ENCODE data around the gene UGP2.
A peak's percentile ranks its signal among the peaks of the same experiment; 100 is the strongest.

The UGP2 gene

GRCh38 chr2:63866009-63866709 is 24.5 kb downstream of the UGP2 start:
- no peak for DNase-seq

- no peak for DNase-seq
Observed at GRCh38 chr2:63870679-63871078, 29.0 kb downstream of the UGP2 start.

DNA sequence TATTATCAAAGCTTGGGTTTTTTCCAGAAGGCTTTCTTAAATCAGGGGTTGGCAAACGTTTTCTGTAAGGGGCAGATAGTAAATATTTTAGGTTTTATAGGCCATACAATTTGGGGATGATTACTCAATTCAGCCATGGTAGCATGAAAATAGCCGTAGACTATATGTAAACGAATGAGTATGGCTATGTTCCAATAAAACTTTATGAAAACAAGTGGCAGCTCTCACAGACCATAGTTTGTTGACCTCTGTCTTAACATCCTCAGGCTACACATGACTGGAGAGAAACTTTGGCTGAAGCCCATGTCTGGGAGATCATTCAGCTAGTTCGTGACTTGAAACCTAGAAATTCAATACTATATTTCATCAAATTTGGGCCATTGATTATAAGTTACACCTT is 30.2 kb downstream of the UGP2 start:
- no peak for DNase-seq

- DNase-seq = no peak
Observed at GRCh38 chr2:63872571-63873328, 31.1 kb downstream of the UGP2 start.

DNA sequence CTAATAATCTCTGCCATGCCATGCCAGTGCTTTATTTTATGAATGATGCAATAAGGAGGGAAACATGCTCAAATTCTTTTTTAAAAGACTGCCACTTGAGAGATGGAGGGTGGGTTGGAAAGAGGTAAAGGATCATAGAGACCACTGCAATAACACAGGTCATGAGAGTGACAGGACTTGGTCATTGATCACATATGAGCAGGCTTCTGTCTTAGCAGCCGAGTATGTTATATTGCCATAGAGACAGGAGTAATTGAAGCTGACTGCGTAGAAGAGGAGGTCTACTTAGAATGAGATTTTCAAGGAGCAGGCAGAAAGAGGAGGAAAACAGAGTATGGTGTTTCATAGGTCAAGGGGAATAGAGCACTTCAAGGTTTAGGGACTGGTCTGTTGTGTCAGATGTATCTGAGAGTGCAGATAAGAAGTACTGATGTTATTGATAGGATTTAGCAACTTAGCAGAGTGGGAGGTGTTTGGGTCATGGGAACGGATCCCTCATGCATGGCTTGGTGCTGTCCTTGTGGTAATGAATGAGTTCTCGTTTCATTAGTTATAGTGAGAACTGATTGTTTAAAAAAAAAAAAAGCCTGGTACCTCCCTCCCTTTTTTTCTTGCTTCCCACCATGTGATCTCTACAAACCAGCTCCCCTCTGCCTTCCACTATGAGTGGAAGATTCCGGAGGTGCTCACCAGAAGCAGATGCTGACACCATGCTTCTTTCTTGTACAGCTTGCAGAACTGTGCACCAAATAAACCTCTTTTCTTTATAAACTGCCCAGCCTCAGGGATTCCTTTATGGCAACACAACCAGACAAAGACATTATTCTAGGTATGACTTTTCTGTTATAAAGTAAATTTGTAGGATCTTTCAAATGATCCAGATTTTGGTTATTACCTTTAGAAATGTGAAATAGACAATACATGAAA is 32.8 kb downstream of the UGP2 start:
- DNase-seq = no peak

DNA sequence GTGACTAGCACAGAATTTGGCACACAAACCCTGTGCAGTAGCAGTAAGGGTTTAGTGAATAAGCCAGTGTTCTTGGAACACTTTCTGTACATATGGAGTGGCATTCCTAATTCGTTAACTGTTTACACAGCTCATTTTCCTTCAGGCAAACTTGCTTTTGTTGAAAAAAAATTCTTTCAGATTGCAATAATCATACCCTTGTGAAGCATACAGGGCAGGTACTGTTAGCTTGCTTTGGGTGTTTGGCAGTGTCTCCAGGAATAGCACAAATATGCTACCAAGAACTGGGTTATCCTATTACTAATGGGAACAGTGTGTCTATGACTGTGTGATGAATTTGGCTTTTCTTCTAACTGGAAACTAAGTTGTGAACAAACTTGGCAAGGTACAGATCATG is 33.4 kb downstream of the UGP2 start:
- DNase-seq = no peak

- DNase-seq = no peak
Observed at GRCh38 chr2:63875559-63876245, 34.0 kb downstream of the UGP2 start.

DNA sequence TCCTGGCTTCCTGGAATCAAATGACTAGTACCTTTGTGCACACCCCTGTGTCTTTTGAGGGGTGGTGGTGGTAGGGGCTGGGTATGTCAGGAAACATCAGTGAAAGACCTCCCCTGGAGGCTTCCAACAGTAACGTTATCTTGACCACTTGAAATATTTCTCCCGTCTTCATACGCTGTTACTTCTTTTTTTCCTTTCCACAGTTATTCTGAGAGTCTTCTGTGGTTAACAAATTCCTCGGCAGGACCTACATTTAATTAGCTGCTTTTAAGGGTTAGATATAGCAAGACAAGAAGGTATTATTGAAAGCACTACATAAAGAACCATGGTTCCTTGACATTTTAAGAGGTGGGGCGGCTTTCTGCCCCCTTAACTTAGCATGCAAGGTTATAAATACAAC is 34.6 kb downstream of the UGP2 start:
- no peak for DNase-seq

DNA sequence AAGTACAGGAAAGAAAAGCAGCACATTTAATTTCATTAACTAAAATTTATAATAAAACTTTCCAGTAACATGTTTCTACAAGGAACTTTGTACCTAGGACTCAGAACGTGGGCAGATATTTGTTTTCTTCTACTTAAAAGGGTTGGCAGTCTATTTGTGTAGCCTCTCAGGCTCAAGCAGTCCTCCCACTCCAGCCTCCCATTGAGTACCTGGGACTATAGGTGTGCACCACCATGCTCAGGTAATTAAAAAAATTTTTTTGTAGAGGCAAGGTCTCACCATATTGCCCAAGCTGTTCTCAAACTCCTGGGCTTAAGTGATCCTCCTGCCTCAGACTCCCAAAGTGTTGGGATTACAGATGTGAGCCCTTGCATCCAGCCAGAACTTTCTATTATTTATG is 36.8 kb downstream of the UGP2 start:
- no peak for DNase-seq

DNA sequence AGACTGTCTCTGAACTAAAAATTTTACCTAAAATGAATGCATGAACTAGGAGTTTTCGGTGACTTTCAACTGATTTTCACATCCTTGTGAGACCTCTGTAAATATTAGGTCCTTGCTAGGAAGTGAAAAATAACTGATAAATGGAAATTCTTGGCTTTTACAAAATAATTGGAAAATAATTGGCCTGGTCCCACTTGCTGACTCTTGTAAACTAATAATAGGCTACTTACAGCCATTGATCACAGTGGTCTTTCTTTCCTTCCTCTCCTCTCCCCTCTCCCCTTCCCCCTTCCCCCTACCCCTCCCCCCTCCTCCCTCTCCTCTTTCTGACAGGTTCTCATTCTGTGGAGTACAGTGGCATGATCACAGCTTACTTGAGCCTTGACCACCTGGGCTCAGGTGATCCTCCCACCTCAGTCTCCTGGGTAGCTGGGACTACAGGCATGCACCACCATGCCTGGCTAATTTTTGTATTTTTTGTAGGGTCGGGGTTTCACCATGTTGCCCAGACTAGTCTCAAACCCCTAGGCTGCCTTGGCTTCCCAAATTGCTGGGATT is 38.3 kb downstream of the UGP2 start:
- no peak for DNase-seq

- DNase-seq = no peak
Observed at GRCh38 chr2:63880625-63881024, 38.9 kb downstream of the UGP2 start.

GRCh38 chr2:63881205-63881604 is 39.5 kb downstream of the UGP2 start:
- DNase-seq = no peak

DNA sequence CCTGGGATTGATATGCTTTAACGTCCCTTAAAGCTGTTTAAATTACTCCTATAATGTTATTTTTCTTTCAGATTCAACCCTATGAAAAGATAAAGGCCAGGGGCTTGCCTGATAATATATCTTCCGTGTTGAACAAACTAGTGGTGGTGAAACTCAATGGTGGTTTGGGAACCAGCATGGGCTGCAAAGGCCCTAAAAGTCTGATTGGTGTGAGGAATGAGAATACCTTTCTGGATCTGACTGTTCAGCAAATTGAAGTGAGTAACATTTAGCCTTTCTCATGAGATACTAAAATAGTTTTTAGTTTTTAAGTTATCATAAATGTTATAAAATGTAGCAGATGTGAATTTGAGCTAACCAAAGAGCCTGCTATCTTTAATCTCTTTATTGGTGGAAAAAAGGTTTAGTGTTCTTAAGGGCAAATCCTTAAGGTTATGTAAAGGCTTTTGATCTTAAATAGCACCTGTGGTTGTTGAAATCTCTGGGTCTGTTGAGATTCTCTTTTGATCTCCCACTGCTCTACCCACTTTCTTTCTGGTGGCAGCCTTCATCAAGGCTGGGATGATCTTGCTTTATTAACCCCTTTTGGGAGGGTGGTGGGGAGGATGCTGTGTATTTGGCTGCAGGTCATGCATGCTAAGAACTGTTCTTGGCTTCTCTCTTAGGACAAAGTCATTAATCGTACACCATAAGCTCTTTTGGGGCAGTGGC is 40.9 kb downstream of the UGP2 start:
- peak; percentile 16 for DNase-seq

DNA sequence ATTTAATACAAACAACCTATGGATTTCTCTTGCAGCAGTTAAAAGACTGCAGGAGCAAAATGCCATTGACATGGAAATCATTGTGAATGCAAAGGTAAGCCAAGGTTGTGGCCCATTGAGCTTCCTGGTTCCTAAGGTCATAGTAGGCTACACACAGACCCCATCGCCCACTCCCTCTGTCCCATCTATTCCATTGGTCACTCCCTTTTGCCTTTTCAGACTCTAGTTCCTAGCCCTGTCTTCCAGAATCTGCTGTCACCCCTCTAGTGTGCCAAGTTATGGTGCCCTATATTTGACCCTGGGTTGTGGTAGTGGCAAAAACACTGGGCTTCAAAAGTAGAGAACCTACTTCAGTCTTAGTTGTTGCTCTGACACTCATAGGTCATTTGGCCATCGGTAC is 44.7 kb downstream of the UGP2 start:
- DNase-seq = no peak

GRCh38 chr2:63888053-63888452 is 46.4 kb downstream of the UGP2 start:
- DNase-seq = no peak

- peak; percentile 57 for DNase-seq
Observed at GRCh38 chr2:63888490-63889402, 47.0 kb downstream of the UGP2 start.

- no peak for DNase-seq
Observed at GRCh38 chr2:63890678-63891077, 49.0 kb downstream of the UGP2 start.

DNA sequence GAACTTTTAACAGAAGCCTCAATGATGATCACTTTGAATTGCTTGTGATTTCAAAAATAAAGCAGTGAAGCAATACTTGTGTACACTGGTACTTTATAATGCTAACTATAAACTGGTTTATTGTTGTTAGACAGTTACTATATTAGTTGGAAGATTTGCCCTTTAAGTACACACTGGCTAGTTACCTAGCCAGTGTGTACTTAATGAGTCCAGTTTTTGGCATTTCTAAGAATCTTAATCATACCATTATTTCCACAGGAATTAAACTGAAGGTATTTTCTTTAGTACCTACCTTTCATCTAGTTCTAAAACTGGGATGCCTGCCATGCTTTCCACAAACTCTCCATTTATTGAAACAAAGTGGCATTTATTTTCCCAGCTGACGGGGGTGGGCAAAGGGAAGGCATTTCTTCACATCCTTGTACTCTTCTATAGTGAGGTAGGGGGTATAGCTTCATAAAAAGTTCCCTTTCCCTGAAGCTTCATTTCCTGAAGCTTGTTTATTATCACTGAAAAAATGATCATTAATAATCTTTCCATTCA is 49.9 kb downstream of the UGP2 start:
- no peak for DNase-seq

DNA sequence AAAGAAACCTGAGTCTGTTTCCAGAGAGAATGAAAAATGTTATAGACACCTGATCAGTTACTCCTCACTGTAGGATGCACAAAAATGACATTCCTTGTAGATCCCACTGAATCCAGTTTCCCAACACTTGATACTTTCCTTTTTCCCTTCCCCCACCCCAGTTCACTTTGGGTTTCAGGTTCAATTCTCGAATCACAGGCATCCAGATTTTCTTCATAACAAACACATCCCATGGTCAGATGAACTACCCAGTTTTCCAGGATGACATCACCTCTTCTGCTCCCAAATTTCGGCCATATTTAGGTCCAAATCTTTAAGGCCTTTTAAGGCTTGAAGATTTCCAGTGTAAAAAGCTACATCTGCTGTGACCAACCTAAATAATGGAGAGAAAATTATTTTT is 51.5 kb downstream of the UGP2 start:
- DNase-seq = no peak

DNA sequence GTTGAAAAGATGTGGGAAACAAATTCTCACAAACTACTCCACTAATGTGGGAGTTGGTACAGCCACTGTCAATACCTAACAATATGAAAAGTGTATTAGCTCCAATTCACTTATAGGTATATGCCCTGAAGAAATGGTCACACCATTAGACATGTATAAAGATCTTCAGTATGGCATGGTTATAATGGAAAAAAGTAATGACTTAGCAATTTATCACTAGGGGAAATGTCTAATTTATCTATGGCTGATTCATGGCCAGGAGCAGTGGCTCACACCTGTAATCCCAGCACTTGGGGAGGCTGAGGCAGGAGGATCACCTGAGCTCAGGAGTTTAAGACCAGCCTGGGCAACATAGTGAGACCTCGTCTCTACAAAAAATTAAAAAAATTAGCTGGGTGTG is 52.5 kb downstream of the UGP2 start:
- no peak for DNase-seq

DNA sequence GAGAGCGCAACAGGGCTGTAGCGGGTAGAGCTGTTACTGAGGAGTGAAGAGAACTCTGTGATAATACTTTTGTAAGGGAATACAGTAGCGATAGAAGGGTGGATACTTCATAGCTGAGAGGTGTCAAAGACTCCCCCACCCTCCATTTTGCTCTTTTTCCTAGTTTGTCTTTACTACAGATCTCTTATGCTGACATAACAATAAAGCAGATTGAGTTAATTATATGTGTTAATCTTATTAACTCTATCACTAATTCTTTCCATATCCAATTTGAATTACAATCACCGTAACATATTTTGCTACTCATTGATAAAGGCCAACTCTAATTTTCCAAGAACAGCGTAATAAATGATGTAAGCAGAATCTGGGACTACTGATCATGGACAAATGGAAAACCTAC is 57.1 kb downstream of the UGP2 start:
- no peak for DNase-seq

All from activated CD4-positive, alpha-beta T cell treated with anti-CD3 and anti-CD28 coated beads, Interleukin-2, Interleukin-6, amounts not matched to agents 100 ng/mL and 50 ng/mL, durations not matched to agents 16 hours and 8 hours (primary cell).